Vagina (tissue), 2 donors: Measurements from ENCODE around the gene PYCARD. TPM values are rescaled to one million over a fixed set of nuclear protein-coding genes. Genes with fewer than 3 reads are reported as not detected.

Experiments used
- DNase-seq, 2 donors: peaks; one replicate each; pipeline ENCODE4 v3.0.0-alpha.2; 2017; ENCODE audit errors: extremely low spot score in 2 of 2
- H3K27ac ChIP-seq: fragments of 200-600 bp; sonication (generic); one replicate; pipeline ENCODE4 v1.5.1; 2019
- H3K27me3 ChIP-seq: fragments of 200-600 bp; sonication (generic); one replicate; pipeline ENCODE4 v1.5.1; 2019
- H3K36me3 ChIP-seq, 2 donors: fragments of 200-600 bp; sonication (generic); one replicate each; pipeline ENCODE4 v1.5.1; 2017 to 2019
- H3K4me1 ChIP-seq: fragments of 200-600 bp; sonication (generic); one replicate; pipeline ENCODE4 v1.5.1; 2019
- H3K4me3 ChIP-seq, 2 donors: fragments of 200-600 bp; sonication (generic); 1 replicate in 1 of 2; 2 replicates in 1 of 2; pipeline ENCODE4 v1.5.1; 2016 to 2019
- H3K9me3 ChIP-seq: fragments of 200-600 bp; sonication (generic); one replicate; pipeline ENCODE4 v1.5.1; 2019
- POLR2A ChIP-seq, 2 donors: fragments of 450-650 bp; IDR thresholded peaks; one replicate each; pipeline ENCODE4 v1.6.1; 2017; ENCODE audit warnings: antibody characterized with exemption in 2 of 2, mild to moderate bottlenecking in 2 of 2, moderate library complexity in 2 of 2
- POLR2AphosphoS5 ChIP-seq, 2 donors: sonication (generic); formaldehyde crosslinking; IDR thresholded peaks; one replicate each; pipeline ENCODE4 v1.9.0; 2017; ENCODE audit warnings: antibody characterized with exemption in 2 of 2, mild to moderate bottlenecking in 2 of 2, low read depth in 1 of 2; ENCODE audit not compliant: insufficient read depth in 1 of 2
- intact Hi-C: fragments of 100-400 bp; cut with DNase I; formaldehyde crosslinking; loops from one replicate; pipeline ENCODE4 v1.15.1; 2023
- total RNA-seq: library from RNA; depleted of rRNA; stranded (reverse); fragments of >200 nt; gene quantifications from one replicate; pipeline ENCODE4 v1.2.3, GENCODE V29; 2016
- TF ChIP-seq, protein P1 (sequence below), 3 experiments: fragments of 450-650 bp in 2 of 3; fragments of 200-600 bp in 1 of 3; sonication (generic) in 1 of 3; IDR thresholded peaks; one replicate each; pipeline ENCODE4 v1.5.1; 2017 to 2019; ENCODE audit warnings: antibody characterized with exemption in 3 of 3, mild to moderate bottlenecking in 2 of 3, moderate library complexity in 2 of 3

Gene PYCARD
- total RNA-seq: 85.0 TPM

- Histone ChIP-seq H3K36me3 (no peaks in the 10 kb centered on the region), H3K27ac (peak within 1 kb of the TSS; percentile 50), H3K9me3 (no peaks in the 10 kb centered on the region), H3K27me3 (no peaks in the 10 kb centered on the region), H3K4me1 (peaks cover 30% of the 10 kb centered on the region), H3K4me3 (peak within 1 kb of the TSS; percentile 57 to 59)
- intact Hi-C loops: no loop called here
- TF ChIP-seq POLR2A (IDR thresholded peaks at IDR 0.05) (no peak), POLR2AphosphoS5 (IDR thresholded peaks at IDR 0.05; ENCODE audit: insufficient read depth in 1 of 2, low read depth in 1 of 2) (peak in 1 of 2 donors; percentile 56)
- TF ChIP-seq, protein P1, sequence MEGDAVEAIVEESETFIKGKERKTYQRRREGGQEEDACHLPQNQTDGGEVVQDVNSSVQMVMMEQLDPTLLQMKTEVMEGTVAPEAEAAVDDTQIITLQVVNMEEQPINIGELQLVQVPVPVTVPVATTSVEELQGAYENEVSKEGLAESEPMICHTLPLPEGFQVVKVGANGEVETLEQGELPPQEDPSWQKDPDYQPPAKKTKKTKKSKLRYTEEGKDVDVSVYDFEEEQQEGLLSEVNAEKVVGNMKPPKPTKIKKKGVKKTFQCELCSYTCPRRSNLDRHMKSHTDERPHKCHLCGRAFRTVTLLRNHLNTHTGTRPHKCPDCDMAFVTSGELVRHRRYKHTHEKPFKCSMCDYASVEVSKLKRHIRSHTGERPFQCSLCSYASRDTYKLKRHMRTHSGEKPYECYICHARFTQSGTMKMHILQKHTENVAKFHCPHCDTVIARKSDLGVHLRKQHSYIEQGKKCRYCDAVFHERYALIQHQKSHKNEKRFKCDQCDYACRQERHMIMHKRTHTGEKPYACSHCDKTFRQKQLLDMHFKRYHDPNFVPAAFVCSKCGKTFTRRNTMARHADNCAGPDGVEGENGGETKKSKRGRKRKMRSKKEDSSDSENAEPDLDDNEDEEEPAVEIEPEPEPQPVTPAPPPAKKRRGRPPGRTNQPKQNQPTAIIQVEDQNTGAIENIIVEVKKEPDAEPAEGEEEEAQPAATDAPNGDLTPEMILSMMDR (IDR thresholded peaks at IDR 0.05): no peak
- no peak for DNase-seq
Measured at GRCh38 chr16:31202414-31203375, at the start of gene PYCARD. TSS of gene PYCARD (minus strand) at chr16:31202760. CDS start at chr16:31202690, 70 bp downstream.

- Histone ChIP-seq H3K4me3 (no peak overlapping the region), H3K36me3 (no peaks in the 10 kb centered on the region), H3K27ac (no peak overlapping the region), H3K4me1 (no peaks in the 10 kb centered on the region), H3K27me3 (no peaks in the 10 kb centered on the region), H3K9me3 (no peaks in the 10 kb centered on the region)
- no peak for DNase-seq
- intact Hi-C loops: no loop called here
- TF ChIP-seq, protein P1 (IDR thresholded peaks at IDR 0.05): no peak
- TF ChIP-seq POLR2A (IDR thresholded peaks at IDR 0.05) (no peak), POLR2AphosphoS5 (IDR thresholded peaks at IDR 0.05; ENCODE audit: insufficient read depth in 1 of 2, low read depth in 1 of 2) (no peak)
Measured at GRCh38 chr16:31251435-31251834, 48.9 kb upstream of the PYCARD start.

- intact Hi-C loops: no loop called here
- Histone ChIP-seq H3K4me3 (no peak overlapping the region), H3K27ac (no peak overlapping the region), H3K36me3 (no peaks in the 10 kb centered on the region), H3K27me3 (no peaks in the 10 kb centered on the region), H3K9me3 (no peaks in the 10 kb centered on the region), H3K4me1 (no peaks in the 10 kb centered on the region)
- no peak for DNase-seq
- TF ChIP-seq, protein P1 (IDR thresholded peaks at IDR 0.05): no peak
- TF ChIP-seq POLR2AphosphoS5 (IDR thresholded peaks at IDR 0.05; ENCODE audit: insufficient read depth in 1 of 2, low read depth in 1 of 2) (no peak), POLR2A (IDR thresholded peaks at IDR 0.05) (no peak)
Measured at GRCh38 chr16:31250782-31251384, 48.3 kb upstream of the PYCARD start.

DNA sequence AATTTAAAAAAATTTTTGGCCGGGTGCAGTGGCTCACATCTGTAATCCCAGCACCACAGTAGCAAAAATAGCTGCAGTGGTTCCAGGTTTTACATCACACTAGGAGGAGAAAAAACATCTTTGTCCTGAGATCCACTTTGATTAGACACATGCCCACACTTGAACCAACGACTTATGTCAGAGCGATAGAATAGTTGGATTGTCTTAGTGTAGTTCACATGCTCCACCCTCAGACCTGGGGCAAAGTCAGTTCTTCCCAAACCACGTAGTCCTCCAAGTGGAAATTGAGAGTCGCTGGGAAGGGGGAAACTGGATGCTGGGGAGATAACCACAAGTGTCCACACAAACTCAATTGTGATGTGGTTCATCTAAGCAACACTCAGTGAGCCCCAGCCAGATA lies 45.8 kb upstream of the PYCARD start:
- H3K4me1 ChIP-seq: no peaks in the 10 kb centered on the region
- no peak overlapping the region for H3K4me3 ChIP-seq
- H3K27ac ChIP-seq: no peak overlapping the region
- no peaks in the 10 kb centered on the region for H3K36me3 ChIP-seq
- no peak for TF ChIP-seq POLR2AphosphoS5 (IDR thresholded peaks at IDR 0.05; ENCODE audit: insufficient read depth in 1 of 2, low read depth in 1 of 2)
- TF ChIP-seq, protein P1 (IDR thresholded peaks at IDR 0.05): no peak
- TF ChIP-seq POLR2A (IDR thresholded peaks at IDR 0.05): no peak
- H3K9me3 ChIP-seq: no peaks in the 10 kb centered on the region
- intact Hi-C loops: no loop called here
- no peaks in the 10 kb centered on the region for H3K27me3 ChIP-seq
- DNase-seq: no peak
